Upper lobe of right lung (tissue), 1 donor: ENCODE data around the gene ENTPD6. TPM values are rescaled to one million over a fixed set of nuclear protein-coding genes. Genes with fewer than 3 reads are reported as not detected.
"Not testable (repeated sequence)": the region's sequence is repeated elsewhere in the genome, so short reads cannot be mapped to it uniquely, and the experiment has no call there.

Experiments used
- ATAC-seq: fragments of 200-7000 bp; cut with Tn5 transposase; one replicate; pipeline ENCODE4 v1.9.1; 2020; ENCODE audit warnings: mild to moderate bottlenecking, moderate library complexity
- DNase-seq: peaks from one replicate; pipeline ENCODE4 v3.0.0-alpha.2; 2020
- H3K27ac ChIP-seq: fragments of 200-600 bp; one replicate; pipeline ENCODE4 v1.8.0; 2022
- H3K27me3 ChIP-seq: fragments of 200-600 bp; one replicate; pipeline ENCODE4 v1.8.0; 2022; ENCODE audit warnings: mild to moderate bottlenecking
- H3K36me3 ChIP-seq: fragments of 200-600 bp; one replicate; pipeline ENCODE4 v1.8.0; 2022
- H3K4me1 ChIP-seq: fragments of 200-600 bp; one replicate; pipeline ENCODE4 v1.8.0; 2022
- H3K4me3 ChIP-seq: fragments of 200-600 bp; one replicate; pipeline ENCODE4 v1.8.0; 2022; ENCODE audit warnings: mild to moderate bottlenecking
- H3K9me3 ChIP-seq: fragments of 200-600 bp; one replicate; pipeline ENCODE4 v1.8.0; 2022
- CTCF ChIP-seq: fragments of 200-600 bp; IDR thresholded peaks from one replicate; pipeline ENCODE4 v1.8.0; 2022; ENCODE audit warnings: antibody characterized with exemption
- intact Hi-C: fragments of 100-400 bp; cut with DNase I; formaldehyde crosslinking; loops from one replicate; pipeline ENCODE4 v1.11.0; 2022
- total RNA-seq: library from RNA; stranded (reverse); fragmentation: NEBNext Ultra II Directional; extraction: Animal tissue kit (Norgen Biotek cat#: 25700); gene quantifications from one replicate; pipeline ENCODE4 v1.2.1, GENCODE V29; 2021
- donor health status: DM: no; HTN: yes; CAD: no; lungs with severe emphysema.

The ENTPD6 gene
- total RNA-seq, 1 donor from 2014 or later: 75.6 TPM

GRCh38 chr20:25227317-25227831 is 31.9 kb downstream of the ENTPD6 start:
- no peak for DNase-seq
- Histone ChIP-seq H3K27me3 (no peaks in the 10 kb centered on the region), H3K36me3 (peaks cover 5% of the 10 kb centered on the region), H3K9me3 (no peaks in the 10 kb centered on the region), H3K27ac (peak overlapping the region; percentile 55), H3K4me1 (peaks cover 24% of the 10 kb centered on the region), H3K4me3 (no peak overlapping the region)
- TF ChIP-seq CTCF: no peak
- intact Hi-C loops: no loop called here
- ATAC-seq: peak; percentile 40

- ATAC-seq: no peak
- Histone ChIP-seq H3K36me3 (peaks cover 5% of the 10 kb centered on the region), H3K9me3 (no peaks in the 10 kb centered on the region), H3K4me3 (no peak overlapping the region), H3K4me1 (peaks cover 29% of the 10 kb centered on the region), H3K27me3 (no peaks in the 10 kb centered on the region), H3K27ac (no peak overlapping the region)
- DNase-seq: no peak
- intact Hi-C loops: no loop called here
- no peak for TF ChIP-seq CTCF
Observed at GRCh38 chr20:25229486-25230165, 34.1 kb downstream of the ENTPD6 start.

- intact Hi-C loops: no loop called here
- Histone ChIP-seq H3K4me1 (peaks cover 29% of the 10 kb centered on the region), H3K4me3 (no peak overlapping the region), H3K27ac (no peak overlapping the region), H3K9me3 (no peaks in the 10 kb centered on the region), H3K36me3 (peaks cover 4% of the 10 kb centered on the region), H3K27me3 (no peaks in the 10 kb centered on the region)
- DNase-seq (no peak), ATAC-seq (no peak)
- no peak for TF ChIP-seq CTCF
Observed at GRCh38 chr20:25230166-25230831, 34.8 kb downstream of the ENTPD6 start.

- TF ChIP-seq CTCF: no peak
- ATAC-seq (peak; percentile 85), DNase-seq (peak; percentile 86)
- no peaks in the 10 kb centered on the region for H3K9me3 ChIP-seq
- peaks cover 17% of the 10 kb centered on the region for H3K4me1 ChIP-seq
- intact Hi-C loops: no loop called here
- H3K27me3 ChIP-seq: no peaks in the 10 kb centered on the region
- no peaks in the 10 kb centered on the region for H3K36me3 ChIP-seq
- H3K4me3 ChIP-seq: no peak overlapping the region
- peak overlapping the region; percentile 36 for H3K27ac ChIP-seq
Observed at GRCh38 chr20:25233016-25233772, 37.7 kb downstream of the ENTPD6 start.

GRCh38 chr20:25234009-25234849 is 38.7 kb downstream of the ENTPD6 start:
- DNase-seq, ATAC-seq, H3K9me3 ChIP-seq, H3K36me3 ChIP-seq, H3K4me3 ChIP-seq, intact Hi-C loops, H3K27me3 ChIP-seq: not testable (repeated sequence)
- peak overlapping the region; percentile 37 for H3K27ac ChIP-seq
- peaks cover 17% of the 10 kb centered on the region for H3K4me1 ChIP-seq
